Stomach (tissue), 4 donors: Measurements from ENCODE around the gene KCTD12.

Experiments used
- POLR2A ChIP-seq, 4 donors: fragments of 450-650 bp; IDR thresholded peaks; one replicate each; pipeline ENCODE4 v1.6.1; 2016; ENCODE audit warnings: antibody characterized with exemption in 4 of 4, control low read depth in 2 of 4, mild to moderate bottlenecking in 1 of 4, moderate library complexity in 1 of 4
- TF ChIP-seq, protein P1 (sequence below), 7 experiments: fragments of 450-650 bp in 4 of 7; fragments of 200-600 bp in 3 of 7; sonication (generic) in 3 of 7; IDR thresholded peaks; one replicate each; pipeline ENCODE4 v1.5.1; 2016 to 2019; ENCODE audit warnings: antibody characterized with exemption in 7 of 7, control low read depth in 2 of 7, mild to moderate bottlenecking in 1 of 7

DNA sequence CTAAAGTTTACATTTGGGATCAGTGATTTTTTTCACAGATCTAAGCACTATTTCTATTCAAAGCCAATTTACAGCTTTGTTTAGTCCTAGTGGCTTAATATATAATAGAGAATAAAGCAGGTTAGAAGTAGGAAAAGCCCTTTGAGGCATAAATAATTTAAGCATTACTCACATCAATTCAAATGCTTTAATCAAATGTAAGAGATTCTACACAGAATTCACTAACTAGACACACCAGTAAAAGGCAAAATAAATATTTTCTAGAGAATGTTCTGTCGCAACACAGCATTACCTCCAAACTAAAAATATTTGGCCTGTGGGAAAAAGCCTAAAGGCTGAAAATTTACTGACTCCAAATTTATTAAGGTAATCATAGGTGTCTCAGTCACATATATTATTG, 31.3 kb downstream of the KCTD12 start:
- TF ChIP-seq, protein P1, sequence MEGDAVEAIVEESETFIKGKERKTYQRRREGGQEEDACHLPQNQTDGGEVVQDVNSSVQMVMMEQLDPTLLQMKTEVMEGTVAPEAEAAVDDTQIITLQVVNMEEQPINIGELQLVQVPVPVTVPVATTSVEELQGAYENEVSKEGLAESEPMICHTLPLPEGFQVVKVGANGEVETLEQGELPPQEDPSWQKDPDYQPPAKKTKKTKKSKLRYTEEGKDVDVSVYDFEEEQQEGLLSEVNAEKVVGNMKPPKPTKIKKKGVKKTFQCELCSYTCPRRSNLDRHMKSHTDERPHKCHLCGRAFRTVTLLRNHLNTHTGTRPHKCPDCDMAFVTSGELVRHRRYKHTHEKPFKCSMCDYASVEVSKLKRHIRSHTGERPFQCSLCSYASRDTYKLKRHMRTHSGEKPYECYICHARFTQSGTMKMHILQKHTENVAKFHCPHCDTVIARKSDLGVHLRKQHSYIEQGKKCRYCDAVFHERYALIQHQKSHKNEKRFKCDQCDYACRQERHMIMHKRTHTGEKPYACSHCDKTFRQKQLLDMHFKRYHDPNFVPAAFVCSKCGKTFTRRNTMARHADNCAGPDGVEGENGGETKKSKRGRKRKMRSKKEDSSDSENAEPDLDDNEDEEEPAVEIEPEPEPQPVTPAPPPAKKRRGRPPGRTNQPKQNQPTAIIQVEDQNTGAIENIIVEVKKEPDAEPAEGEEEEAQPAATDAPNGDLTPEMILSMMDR (IDR thresholded peaks at IDR 0.05): no peak
- TF ChIP-seq POLR2A (IDR thresholded peaks at IDR 0.05): no peak
